ENCODE results near the gene CYP2A6. TPM values are rescaled to one million over a fixed set of nuclear protein-coding genes. Genes with fewer than 3 reads are reported as not detected.
"Not testable (repeated sequence)": the region's sequence is repeated elsewhere in the genome, so short reads cannot be mapped to it uniquely, and the experiment has no call there.

The CYP2A6 gene
- total and polyA plus RNA-seq, 2 of the 4 experiments (the other 2 are of a cell fraction): not detected

- H3K27me3 ChIP-seq (ENCODE audit: control insufficient read depth, insufficient read depth, low read length); H3K9me1 ChIP-seq (ENCODE audit: insufficient read depth, low read length); H2BK20ac ChIP-seq (ENCODE audit: low read depth, low read length); H2BK5ac ChIP-seq (ENCODE audit: low read depth, low read length, poor library complexity, severe bottlenecking); H3K9ac ChIP-seq (ENCODE audit: low read depth, low read length); intact Hi-C loops (cut with micrococcal nuclease); H2AK9ac ChIP-seq (replicated peaks; ENCODE audit: low read depth, low read length, poor library complexity); POLR2A ChIA-PET (ENCODE audit: unreplicated experiment); dilution Hi-C loops (cut with HindIII; ENCODE audit: low sequenced_read_pairs, unreplicated experiment); H3K4me2 ChIP-seq (ENCODE audit: low read depth, low read length); H3K9me3 ChIP-seq (ENCODE audit: control insufficient read depth, insufficient read depth, low read length); H4K8ac ChIP-seq (ENCODE audit: low read depth in 2 of 2, low read length in 2 of 2); H3K27ac ChIP-seq (ENCODE audit: insufficient read depth, low read length); CTCF ChIA-PET; H3K4me3 ChIP-seq (ENCODE audit: insufficient read depth, low read depth, low read length); in situ Hi-C loops (cut with MboI; ENCODE audit: low sequenced_read_pairs); H3K14ac ChIP-seq (replicated peaks; ENCODE audit: low read depth, low read length); H3K79me1 ChIP-seq (ENCODE audit: low read depth in 1 of 2, low read length in 2 of 2); H3K4me1 ChIP-seq (ENCODE audit: control insufficient read depth, insufficient read depth, low read length); DNase-seq; H3K4ac ChIP-seq (ENCODE audit: low read depth, low read length); H4K20me1 ChIP-seq (ENCODE audit: insufficient read depth, low read length); BruUV-seq (replicated peaks); H4K91ac ChIP-seq (ENCODE audit: insufficient read depth, low read depth, low read length); H2BK120ac ChIP-seq (ENCODE audit: low read depth, low read length); H3K56ac ChIP-seq (ENCODE audit: extremely low read depth, insufficient read depth, low read length); H2BK15ac ChIP-seq (ENCODE audit: low read depth, low read length); H3K23ac ChIP-seq (ENCODE audit: low read depth, low read length); H2AFZ ChIP-seq (replicated peaks; ENCODE audit: low read length, poor library complexity); H4K5ac ChIP-seq (ENCODE audit: low read depth, low read length); ATAC-seq (ENCODE audit: low read depth): not testable (repeated sequence)
- H3K18ac ChIP-seq (ENCODE audit: low read depth, low read length): 0 out of 2 replicates have a peak overlapping the region, but pooled peaks have one; percentile 47
- 93% methylated on average over 3 of the region's 16 CpGs; no CpG with 5 or more reads in 1 of the 2 experiments for WGBS, 2 experiments (ENCODE audit: extremely low coverage in 2 of 2, insufficient read length in 1 of 2)
- 0 out of 2 replicates have a peak overlapping the region, but pooled peaks have one; percentile 3 for H2AK5ac ChIP-seq (ENCODE audit: low read depth, low read length)
- peaks cover 15% of the 10 kb centered on the region for H3K36me3 ChIP-seq (ENCODE audit: control insufficient read depth, insufficient read depth, low read length)
Measured at GRCh38 chr19:40830741-40831140, 19.5 kb downstream of the CYP2A6 start.

Data from IMR-90 (cell line).